Measurements from ENCODE around the gene SLC38A7. TPM values are rescaled to one million over a fixed set of nuclear protein-coding genes. Genes with fewer than 3 reads are reported as not detected.

Gene SLC38A7
- total RNA-seq, 2 experiments from 2014 or later = 5.5 to 12.0 TPM

- Histone ChIP-seq H3K9me3 (ENCODE audit: low read length) (no peaks in the 10 kb centered on the region), H4K20me1 (ENCODE audit: insufficient read depth, low read length) (peaks cover 25% of the 10 kb centered on the region), H3K27ac (ENCODE audit: low read depth, low read length, poor library complexity, severe bottlenecking) (no peak overlapping the region), H3K4me3 (ENCODE audit: low read depth, low read length, poor library complexity, severe bottlenecking) (no peak overlapping the region), H3K36me3 (ENCODE audit: insufficient read depth, low read length) (peaks cover 97% of the 10 kb centered on the region), H2AFZ (ENCODE audit: low read length) (no peak overlapping the region), H3K4me2 (ENCODE audit: low read length) (no peak overlapping the region), H3K4me1 (ENCODE audit: insufficient read depth, low read length, poor library complexity, severe bottlenecking) (no peaks in the 10 kb centered on the region), H3K9me2 (ENCODE audit: insufficient read depth, low read length) (no peaks in the 10 kb centered on the region), H3K79me2 (ENCODE audit: insufficient read depth, low read depth, low read length) (peaks cover 99% of the 10 kb centered on the region)
- DNase-seq (ENCODE audit: low spot score) = no peak
- TF ChIP-seq CTCF (conservative IDR thresholded peaks at IDR 0.05; ENCODE audit: low read length) = no peak
- no peak for TF ChIP-seq EZH2phosphoT487 (IDR thresholded peaks at IDR 0.05; ENCODE audit: borderline replicate concordance, low read depth, low read length)
- CTCF ChIA-PET (ENCODE audit: unreplicated experiment) = no interaction called here
- POLR2A ChIA-PET = interaction anchor here (0.6 kb wide), 1 partner anchor 55 kb away, joined by 3 read pairs; no protein-coding TSS in a partner anchor
- no TSS peak for BruUV-seq (replicated peaks)
- intact Hi-C loops (cut with micrococcal nuclease; ENCODE audit: unreplicated experiment) = no loop called here
These were observed 64.2 kb downstream of the SLC38A7 start for GRCh38 chr16:58620396-58620795.

- peaks cover 13% of the 10 kb centered on the region; the same call in 1 of the 2 replicates for H4K20me1 ChIP-seq (ENCODE audit: insufficient read depth, low read length)
- no peak overlapping the region for H3K4me3 ChIP-seq (ENCODE audit: low read depth, low read length, poor library complexity, severe bottlenecking)
- ChIA-PET POLR2A (no interaction called here), CTCF (ENCODE audit: unreplicated experiment) (no interaction called here)
- DNase-seq (ENCODE audit: low spot score) = no peak
- H3K79me2 ChIP-seq (ENCODE audit: insufficient read depth, low read depth, low read length) = peaks cover 99% of the 10 kb centered on the region
- BruUV-seq (replicated peaks) = no TSS peak
- H3K27ac ChIP-seq (ENCODE audit: low read depth, low read length, poor library complexity, severe bottlenecking) = no peak overlapping the region
- H2AFZ ChIP-seq (ENCODE audit: low read length) = no peak overlapping the region
- H3K4me2 ChIP-seq (ENCODE audit: low read length) = no peak overlapping the region
- H3K36me3 ChIP-seq (ENCODE audit: insufficient read depth, low read length) = peaks cover 89% of the 10 kb centered on the region
- H3K9me2 ChIP-seq (ENCODE audit: insufficient read depth, low read length) = no peaks in the 10 kb centered on the region
- intact Hi-C loops (cut with micrococcal nuclease; ENCODE audit: unreplicated experiment) = no loop called here
- TF ChIP-seq EZH2phosphoT487 (IDR thresholded peaks at IDR 0.05; ENCODE audit: borderline replicate concordance, low read depth, low read length) (no peak), CTCF (conservative IDR thresholded peaks at IDR 0.05; ENCODE audit: low read length) (no peak)
- no peaks in the 10 kb centered on the region for H3K4me1 ChIP-seq (ENCODE audit: insufficient read depth, low read length, poor library complexity, severe bottlenecking)
- H3K9me3 ChIP-seq (ENCODE audit: low read length) = no peaks in the 10 kb centered on the region
These were observed 69.3 kb downstream of the SLC38A7 start for GRCh38 chr16:58615280-58615679.

Other genes starting within 250 kb of the SLC38A7 start
- 2.9 and 8.8 TPM in 2 replicates for gene NDRG4, start 184.6 kb downstream of the SLC38A7 start, total RNA-seq (2014; rRNA removed; shearing (Covaris generic))
- gene NDRG4, start 184.6 kb downstream of the SLC38A7 start, total RNA-seq (2022) = 9.5 and 10.9 TPM in 2 replicates
- 13.5 and 19.6 TPM in 2 replicates for gene SETD6, start 169.3 kb downstream of the SLC38A7 start, total RNA-seq (2014; rRNA removed; shearing (Covaris generic))
- gene SETD6, start 169.3 kb downstream of the SLC38A7 start, total RNA-seq (2022) = 33.1 and 33.6 TPM in 2 replicates
- gene CNOT1, start 54.9 kb downstream of the SLC38A7 start, total RNA-seq (2014; rRNA removed; shearing (Covaris generic)) = 209 and 230 TPM in 2 replicates
- 288 and 325 TPM in 2 replicates for gene CNOT1, start 54.9 kb downstream of the SLC38A7 start, total RNA-seq (2022)
- 90.8 and 104 TPM in 2 replicates for gene GOT2, start 49.5 kb upstream of the SLC38A7 start, total RNA-seq (2014; rRNA removed; shearing (Covaris generic))
- gene GOT2, start 49.5 kb upstream of the SLC38A7 start, total RNA-seq (2022) = 280 and 308 TPM in 2 replicates